ENCODE measurements around the gene UBLCP1.

GRCh38 chr5:159240301-159240870 lies 22.7 kb upstream of the UBLCP1 start:
- TF ChIP-seq, protein P1, sequence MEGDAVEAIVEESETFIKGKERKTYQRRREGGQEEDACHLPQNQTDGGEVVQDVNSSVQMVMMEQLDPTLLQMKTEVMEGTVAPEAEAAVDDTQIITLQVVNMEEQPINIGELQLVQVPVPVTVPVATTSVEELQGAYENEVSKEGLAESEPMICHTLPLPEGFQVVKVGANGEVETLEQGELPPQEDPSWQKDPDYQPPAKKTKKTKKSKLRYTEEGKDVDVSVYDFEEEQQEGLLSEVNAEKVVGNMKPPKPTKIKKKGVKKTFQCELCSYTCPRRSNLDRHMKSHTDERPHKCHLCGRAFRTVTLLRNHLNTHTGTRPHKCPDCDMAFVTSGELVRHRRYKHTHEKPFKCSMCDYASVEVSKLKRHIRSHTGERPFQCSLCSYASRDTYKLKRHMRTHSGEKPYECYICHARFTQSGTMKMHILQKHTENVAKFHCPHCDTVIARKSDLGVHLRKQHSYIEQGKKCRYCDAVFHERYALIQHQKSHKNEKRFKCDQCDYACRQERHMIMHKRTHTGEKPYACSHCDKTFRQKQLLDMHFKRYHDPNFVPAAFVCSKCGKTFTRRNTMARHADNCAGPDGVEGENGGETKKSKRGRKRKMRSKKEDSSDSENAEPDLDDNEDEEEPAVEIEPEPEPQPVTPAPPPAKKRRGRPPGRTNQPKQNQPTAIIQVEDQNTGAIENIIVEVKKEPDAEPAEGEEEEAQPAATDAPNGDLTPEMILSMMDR (IDR thresholded peaks at IDR 0.05; ENCODE audit: low read depth, low read length, poor library complexity, severe bottlenecking), result no peak
- no peak for TF ChIP-seq EZH2phosphoT487 (IDR thresholded peaks at IDR 0.05; ENCODE audit: borderline replicate concordance, low read length)

Measured in DOHH2 (cell line).